ENCODE measurements around the gene PRM1. TPM values are rescaled to one million over a fixed set of nuclear protein-coding genes. Genes with fewer than 3 reads are reported as not detected.

The PRM1 gene
- total RNA-seq, 2 donors from 2014 or later: not detected

DNA sequence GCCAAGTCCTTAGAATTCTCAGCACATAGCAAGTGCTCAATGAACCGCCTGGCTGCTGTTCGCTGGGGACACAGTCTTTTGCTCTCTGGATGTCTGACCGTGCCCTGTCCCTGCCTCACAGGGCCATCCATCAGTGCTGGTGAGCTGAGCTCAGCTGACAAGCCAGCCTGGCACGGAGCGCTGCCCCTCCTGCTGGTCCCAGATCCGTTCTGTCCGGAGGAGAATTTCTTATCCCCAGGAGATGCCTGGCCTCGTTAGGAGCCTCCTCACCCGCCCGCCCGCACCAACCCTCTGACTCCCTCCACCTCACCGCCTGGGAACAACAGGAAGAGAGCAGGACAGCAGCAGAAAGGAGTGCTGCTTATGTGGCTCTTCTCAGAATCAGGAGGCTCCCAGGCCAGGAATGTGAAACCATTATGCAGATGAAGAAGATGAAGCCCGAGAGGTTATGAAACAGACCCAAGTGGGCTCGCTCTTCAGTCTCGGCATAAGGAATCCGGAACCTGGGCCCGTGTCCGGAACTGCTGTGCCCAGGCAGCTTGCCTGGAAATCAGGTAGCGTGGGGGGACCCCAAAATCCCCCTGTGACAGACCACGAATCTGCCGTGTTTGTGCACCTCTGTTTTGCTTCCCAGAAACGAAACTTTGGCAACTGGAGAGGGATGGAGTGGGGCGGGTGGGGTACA lies 35.3 kb upstream of the PRM1 start:
- DNase-seq: peak; percentile 92
- H3K9me3 Mint-ChIP-seq: no peaks in the 10 kb centered on the region
- Histone ChIP-seq H3K4me1 (ENCODE audit: control insufficient read depth, insufficient read depth, low read length) (no peaks in the 10 kb centered on the region), H3K4me3 (ENCODE audit: low read length) (no peak overlapping the region), H3K27ac (ENCODE audit: low read depth, low read length) (no peak overlapping the region), H3K36me3 (ENCODE audit: control insufficient read depth, insufficient read depth, low read length) (no peaks in the 10 kb centered on the region), H3K27me3 (ENCODE audit: control insufficient read depth, insufficient read depth, low read length, poor library complexity, severe bottlenecking) (no peaks in the 10 kb centered on the region), H3K9ac (ENCODE audit: extremely low read depth, low read length, poor library complexity, severe bottlenecking) (no peak overlapping the region), H3K9me3 (ENCODE audit: control insufficient read depth, low read length) (no peaks in the 10 kb centered on the region)
- H3K4me1 Mint-ChIP-seq: peaks cover 21% of the 10 kb centered on the region
- WGBS, 2 experiments (ENCODE audit: insufficient coverage in 1 of 2, insufficient read length in 1 of 2): 55 to 61% methylated on average over 10 to 23 of the region's 23 CpGs
- TF ChIP-seq, protein P1, sequence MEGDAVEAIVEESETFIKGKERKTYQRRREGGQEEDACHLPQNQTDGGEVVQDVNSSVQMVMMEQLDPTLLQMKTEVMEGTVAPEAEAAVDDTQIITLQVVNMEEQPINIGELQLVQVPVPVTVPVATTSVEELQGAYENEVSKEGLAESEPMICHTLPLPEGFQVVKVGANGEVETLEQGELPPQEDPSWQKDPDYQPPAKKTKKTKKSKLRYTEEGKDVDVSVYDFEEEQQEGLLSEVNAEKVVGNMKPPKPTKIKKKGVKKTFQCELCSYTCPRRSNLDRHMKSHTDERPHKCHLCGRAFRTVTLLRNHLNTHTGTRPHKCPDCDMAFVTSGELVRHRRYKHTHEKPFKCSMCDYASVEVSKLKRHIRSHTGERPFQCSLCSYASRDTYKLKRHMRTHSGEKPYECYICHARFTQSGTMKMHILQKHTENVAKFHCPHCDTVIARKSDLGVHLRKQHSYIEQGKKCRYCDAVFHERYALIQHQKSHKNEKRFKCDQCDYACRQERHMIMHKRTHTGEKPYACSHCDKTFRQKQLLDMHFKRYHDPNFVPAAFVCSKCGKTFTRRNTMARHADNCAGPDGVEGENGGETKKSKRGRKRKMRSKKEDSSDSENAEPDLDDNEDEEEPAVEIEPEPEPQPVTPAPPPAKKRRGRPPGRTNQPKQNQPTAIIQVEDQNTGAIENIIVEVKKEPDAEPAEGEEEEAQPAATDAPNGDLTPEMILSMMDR (conservative IDR thresholded peaks at IDR 0.05): peak; percentile 35
- no peaks in the 10 kb centered on the region for H3K36me3 Mint-ChIP-seq (ENCODE audit: low read depth)
- peak overlapping the region; percentile 85 for H3K27ac Mint-ChIP-seq
- H3K4me3 Mint-ChIP-seq: peak overlapping the region; percentile 13
- H3K27me3 Mint-ChIP-seq (ENCODE audit: insufficient read depth): peaks cover 10% of the 10 kb centered on the region

DNA sequence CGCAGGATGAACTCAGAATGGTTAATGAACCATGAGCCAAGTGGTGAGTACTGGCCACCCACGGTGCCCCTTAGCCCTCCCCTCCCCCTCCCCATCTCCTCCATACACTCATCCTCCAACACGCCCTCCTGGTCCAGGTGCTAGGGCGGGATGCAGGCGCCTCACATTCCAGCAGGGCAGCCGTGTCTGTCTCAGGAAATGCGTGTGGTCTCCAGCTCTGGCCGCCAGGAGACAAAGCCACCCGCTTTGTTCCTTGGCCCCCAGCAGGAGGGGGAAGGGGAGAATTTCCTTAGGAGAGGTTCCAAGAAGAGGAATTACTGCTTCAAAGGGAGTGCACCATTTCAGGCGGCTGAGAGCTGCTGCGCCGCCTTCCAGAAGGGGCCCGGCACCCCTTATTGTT lies 34.4 kb upstream of the PRM1 start:
- Histone ChIP-seq H3K27ac (ENCODE audit: low read depth, low read length) (no peak overlapping the region), H3K4me3 (ENCODE audit: low read length) (no peak overlapping the region), H3K4me1 (ENCODE audit: control insufficient read depth, insufficient read depth, low read length) (no peaks in the 10 kb centered on the region), H3K9ac (ENCODE audit: extremely low read depth, low read length, poor library complexity, severe bottlenecking) (no peak overlapping the region), H3K27me3 (ENCODE audit: control insufficient read depth, insufficient read depth, low read length, poor library complexity, severe bottlenecking) (no peaks in the 10 kb centered on the region), H3K36me3 (ENCODE audit: control insufficient read depth, insufficient read depth, low read length) (no peaks in the 10 kb centered on the region), H3K9me3 (ENCODE audit: control insufficient read depth, low read length) (no peaks in the 10 kb centered on the region)
- no peak overlapping the region for H3K4me3 Mint-ChIP-seq
- TF ChIP-seq, protein P1 (conservative IDR thresholded peaks at IDR 0.05): peak; percentile 73
- H3K27ac Mint-ChIP-seq: no peak overlapping the region
- 34 to 36% methylated on average over 7 to 13 of the region's 13 CpGs for whole genome bisulfite sequencing, 2 experiments (ENCODE audit: insufficient coverage in 1 of 2, insufficient read length in 1 of 2)
- H3K36me3 Mint-ChIP-seq (ENCODE audit: low read depth): no peaks in the 10 kb centered on the region
- DNase-seq: peak; percentile 97
- peaks cover 21% of the 10 kb centered on the region for H3K4me1 Mint-ChIP-seq
- H3K9me3 Mint-ChIP-seq: no peaks in the 10 kb centered on the region
- peaks cover 10% of the 10 kb centered on the region for H3K27me3 Mint-ChIP-seq (ENCODE audit: insufficient read depth)

DNA sequence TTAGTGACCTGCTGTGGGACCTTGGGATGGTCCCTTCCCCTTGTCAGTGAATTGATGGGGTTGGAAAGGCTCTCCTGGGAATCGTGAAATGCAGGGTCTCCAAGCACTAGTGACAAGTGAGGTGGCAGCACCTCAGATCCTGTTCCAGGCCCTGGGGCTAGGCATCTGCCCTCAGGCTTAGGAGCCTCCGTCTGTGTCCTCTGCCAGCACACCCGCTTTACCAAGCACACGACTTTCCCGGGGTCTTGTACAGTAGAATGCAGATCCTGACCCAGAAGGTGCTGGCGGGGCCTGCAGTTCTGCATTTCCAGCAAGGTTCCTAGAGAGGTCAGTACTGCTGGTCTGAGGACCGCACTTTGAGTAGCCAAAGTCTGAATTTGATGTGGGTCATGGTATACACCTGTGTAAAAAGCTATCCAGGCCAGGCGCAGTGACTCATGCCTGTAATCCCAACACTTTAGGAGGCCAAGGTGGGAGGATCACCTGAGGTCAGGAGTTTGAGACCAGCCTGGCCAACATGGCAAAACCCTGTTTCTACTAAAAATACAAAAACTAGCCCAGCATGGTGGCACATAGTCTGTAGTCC lies 33.3 kb upstream of the PRM1 start:
- Histone ChIP-seq H3K9me3 (ENCODE audit: control insufficient read depth, low read length) (no peaks in the 10 kb centered on the region), H3K4me3 (ENCODE audit: low read length) (no peak overlapping the region), H3K27me3 (ENCODE audit: control insufficient read depth, insufficient read depth, low read length, poor library complexity, severe bottlenecking) (no peaks in the 10 kb centered on the region), H3K9ac (ENCODE audit: extremely low read depth, low read length, poor library complexity, severe bottlenecking) (no peak overlapping the region), H3K36me3 (ENCODE audit: control insufficient read depth, insufficient read depth, low read length) (no peaks in the 10 kb centered on the region), H3K4me1 (ENCODE audit: control insufficient read depth, insufficient read depth, low read length) (no peaks in the 10 kb centered on the region), H3K27ac (ENCODE audit: low read depth, low read length) (no peak overlapping the region)
- H3K27me3 Mint-ChIP-seq (ENCODE audit: insufficient read depth): peaks cover 10% of the 10 kb centered on the region
- H3K9me3 Mint-ChIP-seq: no peaks in the 10 kb centered on the region
- H3K4me3 Mint-ChIP-seq: no peak overlapping the region
- H3K4me1 Mint-ChIP-seq: peaks cover 21% of the 10 kb centered on the region
- TF ChIP-seq, protein P1 (conservative IDR thresholded peaks at IDR 0.05): no peak
- DNase-seq: no peak
- WGBS, 2 experiments (ENCODE audit: insufficient coverage in 1 of 2, insufficient read length in 1 of 2): 89 to 92% methylated on average over 5 to 8 of the region's 8 CpGs
- H3K36me3 Mint-ChIP-seq (ENCODE audit: low read depth): no peaks in the 10 kb centered on the region
- H3K27ac Mint-ChIP-seq: peak overlapping the region; percentile 30
